T-helper 17 cell (primary cell): ENCODE results near the gene FGFRL1. TPM values are rescaled to one million over a fixed set of nuclear protein-coding genes. Genes with fewer than 3 reads are reported as not detected.

Experiments used
- ATAC-seq: fragments of 150-1000 bp; cut with Tn5 transposase; 2 replicates; pipeline ENCODE4 v1.10.0; 2021; ENCODE audit warnings: mild to moderate bottlenecking, moderate library complexity
- DNase-seq, 3 donors: peaks; one replicate each; pipeline versions ENCODE4 v3.0.0 to v3.0.0-alpha.2; 2020 to 2021
- H3K9me3 ChIP-seq: one replicate; pipeline ENCODE4 v1.7.0; 2013; ENCODE audit warnings: low read length, mild to moderate bottlenecking; ENCODE audit not compliant: control insufficient read depth, poor library complexity, severe bottlenecking
- H3K27ac Mint-ChIP-seq: one replicate; pipeline ENCODE4 v1.8.0; 2022; ENCODE audit warnings: mild to moderate bottlenecking, moderate library complexity, mixed read lengths
- H3K27me3 Mint-ChIP-seq: one replicate; pipeline ENCODE4 v1.8.0; 2022; ENCODE audit warnings: mixed read lengths
- H3K36me3 Mint-ChIP-seq: one replicate; pipeline ENCODE4 v1.8.0; 2022; ENCODE audit warnings: low read depth, mixed read lengths
- H3K4me1 Mint-ChIP-seq: one replicate; pipeline ENCODE4 v1.8.0; 2022; ENCODE audit warnings: mild to moderate bottlenecking, mixed read lengths
- H3K4me3 Mint-ChIP-seq: one replicate; pipeline ENCODE4 v1.8.0; 2022; ENCODE audit warnings: mild to moderate bottlenecking, moderate library complexity, mixed read lengths
- total RNA-seq, 4 donors: library from RNA in 2 of 4; stranded (reverse) in 2 of 4; gene quantifications; one replicate each; pipeline ENCODE4 v1.2.3 and lab custom pipeline; 2022 to 2026

Gene FGFRL1
- total RNA-seq, 2 donors from 2014 or later = 23.1 to 30.1 TPM

GRCh38 chr4:1033840-1034551 lies 22.6 kb downstream of the FGFRL1 start:
- no peaks in the 10 kb centered on the region for H3K4me1 Mint-ChIP-seq
- no peak overlapping the region for H3K4me3 Mint-ChIP-seq
- DNase-seq = no peak
- ATAC-seq = no peak
- no peaks in the 10 kb centered on the region for H3K27me3 Mint-ChIP-seq
- H3K9me3 ChIP-seq = no peaks in the 10 kb centered on the region
- no peak overlapping the region for H3K27ac Mint-ChIP-seq
- no peaks in the 10 kb centered on the region for H3K36me3 Mint-ChIP-seq

- H3K27me3 Mint-ChIP-seq = no peaks in the 10 kb centered on the region
- H3K4me3 Mint-ChIP-seq = no peak overlapping the region
- no peak overlapping the region for H3K27ac Mint-ChIP-seq
- H3K36me3 Mint-ChIP-seq = no peaks in the 10 kb centered on the region
- no peaks in the 10 kb centered on the region for H3K9me3 ChIP-seq
- no peak for ATAC-seq
- DNase-seq = no peak
- H3K4me1 Mint-ChIP-seq = no peaks in the 10 kb centered on the region
Observed at GRCh38 chr4:1035510-1035909, 24.1 kb downstream of the FGFRL1 start.

GRCh38 chr4:1036095-1036494 lies 24.7 kb downstream of the FGFRL1 start:
- H3K36me3 Mint-ChIP-seq = no peaks in the 10 kb centered on the region
- H3K4me3 Mint-ChIP-seq = no peak overlapping the region
- DNase-seq (no peak), ATAC-seq (no peak)
- no peak overlapping the region for H3K27ac Mint-ChIP-seq
- no peaks in the 10 kb centered on the region for H3K27me3 Mint-ChIP-seq
- H3K9me3 ChIP-seq = no peaks in the 10 kb centered on the region
- H3K4me1 Mint-ChIP-seq = no peaks in the 10 kb centered on the region

GRCh38 chr4:1036976-1037810 lies 25.8 kb downstream of the FGFRL1 start:
- Mint-ChIP-seq H3K4me3 (no peak overlapping the region), H3K27ac (no peak overlapping the region), H3K4me1 (no peaks in the 10 kb centered on the region), H3K36me3 (no peaks in the 10 kb centered on the region), H3K27me3 (no peaks in the 10 kb centered on the region)
- H3K9me3 ChIP-seq = no peaks in the 10 kb centered on the region
- ATAC-seq = no peak
- no peak for DNase-seq

DNA sequence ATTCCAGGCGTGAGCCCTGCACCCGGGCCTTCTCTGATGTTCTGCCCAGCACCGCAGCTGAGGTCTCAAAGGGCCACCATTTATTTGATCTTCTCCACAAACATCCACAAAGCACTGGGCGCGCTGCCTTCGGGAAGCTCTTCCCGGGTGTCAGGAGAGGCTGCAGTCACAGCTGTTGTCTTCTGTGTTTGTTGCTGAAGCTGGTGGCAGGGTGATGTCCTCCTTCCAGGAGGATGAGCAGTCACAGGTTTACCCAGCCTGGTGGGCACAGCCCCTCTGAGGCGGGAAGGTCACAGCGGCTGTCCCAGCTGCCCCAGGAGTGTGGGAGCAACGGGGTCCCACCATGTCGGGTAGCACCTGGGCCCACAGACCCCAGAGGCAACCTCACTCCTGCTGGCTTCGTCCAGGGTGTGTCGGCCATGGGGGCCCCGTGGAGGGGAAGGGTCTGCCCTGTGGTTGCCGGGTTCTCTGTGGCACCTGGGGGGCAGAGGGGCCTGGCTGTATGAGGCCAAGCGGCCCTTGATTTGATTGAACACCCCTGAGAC lies 27.6 kb downstream of the FGFRL1 start:
- H3K9me3 ChIP-seq = no peaks in the 10 kb centered on the region
- H3K27ac Mint-ChIP-seq = no peak overlapping the region
- ATAC-seq (no peak), DNase-seq (no peak)
- H3K4me3 Mint-ChIP-seq = no peak overlapping the region
- H3K36me3 Mint-ChIP-seq = no peaks in the 10 kb centered on the region
- no peaks in the 10 kb centered on the region for H3K27me3 Mint-ChIP-seq
- peaks cover 4% of the 10 kb centered on the region for H3K4me1 Mint-ChIP-seq

- DNase-seq (no peak), ATAC-seq (no peak)
- H3K27me3 Mint-ChIP-seq = peaks cover 2% of the 10 kb centered on the region
- no peaks in the 10 kb centered on the region for H3K9me3 ChIP-seq
- H3K27ac Mint-ChIP-seq = no peak overlapping the region
- no peaks in the 10 kb centered on the region for H3K36me3 Mint-ChIP-seq
- peaks cover 4% of the 10 kb centered on the region for H3K4me1 Mint-ChIP-seq
- H3K4me3 Mint-ChIP-seq = no peak overlapping the region
Observed at GRCh38 chr4:1039493-1040343, 28.3 kb downstream of the FGFRL1 start.

DNA sequence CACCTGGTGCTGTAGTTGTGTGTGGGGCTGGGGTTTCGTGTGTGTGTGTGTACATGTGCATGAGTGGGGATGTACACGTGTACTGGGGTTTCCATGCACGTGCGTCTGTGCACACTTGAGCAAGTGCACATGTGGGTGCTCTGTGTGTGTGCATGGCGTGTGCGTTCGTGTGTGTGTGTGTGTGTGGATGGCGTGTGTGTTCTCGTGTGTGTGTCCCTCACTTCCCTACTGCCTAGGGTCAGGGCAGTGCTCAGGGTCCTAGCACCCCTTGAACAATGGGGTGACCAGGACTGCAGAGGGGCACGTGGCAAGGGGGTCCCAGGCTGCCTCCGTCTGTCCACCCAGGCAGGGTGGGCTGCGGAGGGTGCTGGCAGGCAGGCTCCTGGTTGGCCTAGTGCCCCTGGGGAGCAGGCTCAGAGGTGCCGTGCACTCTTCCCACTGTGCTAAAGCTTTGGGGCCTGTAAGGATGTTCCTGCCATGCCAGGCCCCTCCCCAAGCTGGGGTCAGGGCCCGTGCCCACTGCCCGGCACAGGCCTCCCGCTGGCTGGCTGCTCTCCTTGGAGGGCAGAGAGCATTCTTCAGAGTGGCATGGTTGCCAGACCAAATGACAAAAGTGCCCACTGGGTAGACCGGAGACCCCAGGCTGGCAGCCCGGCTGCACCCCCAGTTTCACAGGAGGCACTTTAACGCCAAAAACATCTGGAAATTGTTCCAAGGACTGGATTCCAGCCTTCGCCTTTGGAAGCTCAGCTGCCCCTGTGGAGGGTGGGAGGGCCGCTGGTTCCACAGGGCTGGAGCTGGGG lies 29.1 kb downstream of the FGFRL1 start:
- H3K27ac Mint-ChIP-seq = no peak overlapping the region
- H3K4me3 Mint-ChIP-seq = no peak overlapping the region
- peaks cover 4% of the 10 kb centered on the region for H3K4me1 Mint-ChIP-seq
- H3K9me3 ChIP-seq = no peaks in the 10 kb centered on the region
- no peak for DNase-seq
- H3K27me3 Mint-ChIP-seq = peaks cover 10% of the 10 kb centered on the region
- no peak for ATAC-seq
- no peaks in the 10 kb centered on the region for H3K36me3 Mint-ChIP-seq

DNA sequence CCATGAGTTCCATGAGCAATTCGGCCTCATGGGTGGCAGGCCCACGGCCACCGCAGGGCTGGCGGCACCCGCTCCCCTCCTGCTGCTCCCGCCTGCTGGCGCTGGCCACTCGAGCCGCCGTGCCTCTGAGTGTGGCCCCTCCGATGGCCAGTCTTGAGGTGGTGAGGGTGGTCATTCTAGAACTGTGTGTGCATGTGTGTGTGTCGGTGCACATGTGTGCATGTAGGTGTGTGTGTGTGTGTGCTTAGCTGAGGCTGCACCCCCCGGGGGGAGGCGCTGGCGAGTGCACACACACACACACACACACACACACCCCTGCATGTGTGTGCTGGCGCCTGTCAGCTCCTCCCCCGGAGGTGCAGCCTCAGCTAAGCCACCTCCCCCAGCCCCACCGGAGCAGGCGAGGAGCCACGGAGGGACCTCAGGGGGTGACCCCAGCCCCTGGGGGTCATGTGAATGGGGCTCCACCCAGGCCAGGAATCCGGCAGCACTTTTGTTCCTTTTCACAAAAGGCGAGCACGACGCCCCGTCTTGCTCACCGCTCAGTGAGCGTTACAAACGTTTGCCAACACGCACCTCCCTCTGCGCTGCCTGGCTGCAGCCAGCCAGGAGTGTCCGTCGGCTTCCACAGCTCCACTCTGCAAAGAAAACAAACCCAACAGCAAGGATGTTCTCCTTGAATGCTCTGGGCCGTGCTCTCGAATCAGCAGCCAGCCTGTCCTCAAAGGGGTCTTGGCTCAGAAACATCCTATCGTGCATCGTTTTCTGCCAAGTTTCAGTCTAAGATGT lies 29.9 kb downstream of the FGFRL1 start:
- no peak overlapping the region for H3K4me3 Mint-ChIP-seq
- H3K27ac Mint-ChIP-seq = no peak overlapping the region
- H3K36me3 Mint-ChIP-seq = no peaks in the 10 kb centered on the region
- ATAC-seq (no peak), DNase-seq (no peak)
- H3K4me1 Mint-ChIP-seq = peaks cover 4% of the 10 kb centered on the region
- peaks cover 10% of the 10 kb centered on the region for H3K27me3 Mint-ChIP-seq
- no peaks in the 10 kb centered on the region for H3K9me3 ChIP-seq

- H3K4me1 Mint-ChIP-seq = peaks cover 6% of the 10 kb centered on the region
- DNase-seq (no peak), ATAC-seq (no peak)
- H3K27ac Mint-ChIP-seq = no peak overlapping the region
- H3K27me3 Mint-ChIP-seq = peaks cover 13% of the 10 kb centered on the region
- no peaks in the 10 kb centered on the region for H3K9me3 ChIP-seq
- H3K36me3 Mint-ChIP-seq = no peaks in the 10 kb centered on the region
- no peak overlapping the region for H3K4me3 Mint-ChIP-seq
Observed at GRCh38 chr4:1041936-1042330, 30.5 kb downstream of the FGFRL1 start.

GRCh38 chr4:1042352-1043055 lies 31.1 kb downstream of the FGFRL1 start:
- no peak for ATAC-seq
- DNase-seq = no peak
- H3K4me3 Mint-ChIP-seq = no peak overlapping the region
- no peak overlapping the region for H3K27ac Mint-ChIP-seq
- H3K9me3 ChIP-seq = no peaks in the 10 kb centered on the region
- H3K27me3 Mint-ChIP-seq = peaks cover 17% of the 10 kb centered on the region
- H3K36me3 Mint-ChIP-seq = no peaks in the 10 kb centered on the region
- H3K4me1 Mint-ChIP-seq = peaks cover 6% of the 10 kb centered on the region

DNA sequence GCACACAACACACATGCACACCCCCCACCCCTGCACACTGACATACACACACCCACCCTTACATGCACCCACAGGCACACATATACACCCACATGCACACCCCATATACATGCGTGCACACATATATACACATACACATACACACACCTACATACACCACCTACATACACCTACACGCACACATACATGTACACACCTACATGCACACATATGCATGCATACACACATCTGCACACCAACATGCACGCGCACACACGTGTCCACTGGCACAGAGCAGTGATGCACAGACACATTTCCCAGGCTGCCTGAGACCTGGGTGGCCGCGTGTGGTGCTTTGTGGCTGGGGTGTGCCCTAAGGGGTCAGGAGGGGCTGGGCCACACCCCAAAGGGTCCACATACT lies 31.7 kb downstream of the FGFRL1 start:
- H3K4me3 Mint-ChIP-seq = no peak overlapping the region
- no peak overlapping the region for H3K27ac Mint-ChIP-seq
- H3K27me3 Mint-ChIP-seq = peaks cover 22% of the 10 kb centered on the region
- no peaks in the 10 kb centered on the region for H3K9me3 ChIP-seq
- ATAC-seq (no peak), DNase-seq (no peak)
- no peaks in the 10 kb centered on the region for H3K36me3 Mint-ChIP-seq
- peaks cover 9% of the 10 kb centered on the region for H3K4me1 Mint-ChIP-seq
